ENCODE results near the gene ITGB8.

The ITGB8 gene

GRCh38 chr7:20326342-20326741 is 4.4 kb upstream of the ITGB8 start:
- Histone ChIP-seq H3K27ac (ENCODE audit: low read depth, low read length) (no peak overlapping the region), H3K9ac (ENCODE audit: low read length) (no peak overlapping the region), H3K27me3 (ENCODE audit: control insufficient read depth in 1 of 2, insufficient read depth in 2 of 2, low read length in 2 of 2) (no peaks in the 10 kb centered on the region), H3K36me3 (ENCODE audit: insufficient read depth, low read length) (no peaks in the 10 kb centered on the region), H3K4me3 (ENCODE audit: low read depth in 1 of 2, low read length in 2 of 2) (no peak overlapping the region), H3K9me3 (ENCODE audit: low read length) (no peaks in the 10 kb centered on the region), H3K4me1 (ENCODE audit: insufficient read depth, low read length) (no peaks in the 10 kb centered on the region)

- H3K4me1 ChIP-seq (ENCODE audit: insufficient read depth, low read length), result peaks cover under 1% of the 10 kb centered on the region
- H3K27ac ChIP-seq (ENCODE audit: low read depth, low read length), result no peak overlapping the region
- H3K36me3 ChIP-seq (ENCODE audit: insufficient read depth, low read length), result no peaks in the 10 kb centered on the region
- no peaks in the 10 kb centered on the region for H3K27me3 ChIP-seq (ENCODE audit: control insufficient read depth in 1 of 2, insufficient read depth in 2 of 2, low read length in 2 of 2)
- H3K9ac ChIP-seq (ENCODE audit: low read length), result no peak overlapping the region
- H3K9me3 ChIP-seq (ENCODE audit: low read length), result no peaks in the 10 kb centered on the region
- no peak overlapping the region for H3K4me3 ChIP-seq (ENCODE audit: low read depth in 1 of 2, low read length in 2 of 2)
Measured at GRCh38 chr7:20327055-20327454, 3.6 kb upstream of the ITGB8 start.

GRCh38 chr7:20328027-20328426 is 2.7 kb upstream of the ITGB8 start:
- peaks cover 4% of the 10 kb centered on the region for H3K4me1 ChIP-seq (ENCODE audit: insufficient read depth, low read length)
- H3K9ac ChIP-seq (ENCODE audit: low read length), result no peak overlapping the region
- H3K27me3 ChIP-seq (ENCODE audit: control insufficient read depth in 1 of 2, insufficient read depth in 2 of 2, low read length in 2 of 2), result no peaks in the 10 kb centered on the region
- H3K36me3 ChIP-seq (ENCODE audit: insufficient read depth, low read length), result no peaks in the 10 kb centered on the region
- H3K4me3 ChIP-seq (ENCODE audit: low read depth in 1 of 2, low read length in 2 of 2), result no peak overlapping the region
- H3K9me3 ChIP-seq (ENCODE audit: low read length), result no peaks in the 10 kb centered on the region
- H3K27ac ChIP-seq (ENCODE audit: low read depth, low read length), result no peak overlapping the region

- peaks cover 4% of the 10 kb centered on the region for H3K4me1 ChIP-seq (ENCODE audit: insufficient read depth, low read length)
- H3K9ac ChIP-seq (ENCODE audit: low read length), result no peak overlapping the region
- peak overlapping the region in 1 of 2 donors; percentile 90 for H3K4me3 ChIP-seq (ENCODE audit: low read depth in 1 of 2, low read length in 2 of 2)
- H3K9me3 ChIP-seq (ENCODE audit: low read length), result no peaks in the 10 kb centered on the region
- no peaks in the 10 kb centered on the region for H3K27me3 ChIP-seq (ENCODE audit: control insufficient read depth in 1 of 2, insufficient read depth in 2 of 2, low read length in 2 of 2)
- H3K27ac ChIP-seq (ENCODE audit: low read depth, low read length), result no peak overlapping the region
- no peaks in the 10 kb centered on the region for H3K36me3 ChIP-seq (ENCODE audit: insufficient read depth, low read length)
Measured at GRCh38 chr7:20328692-20329091, 2.0 kb upstream of the ITGB8 start.

- Histone ChIP-seq H3K4me1 (ENCODE audit: insufficient read depth, low read length) (peaks cover 4% of the 10 kb centered on the region), H3K27ac (ENCODE audit: low read depth, low read length) (peak overlapping the region; percentile 93), H3K36me3 (ENCODE audit: insufficient read depth, low read length) (no peaks in the 10 kb centered on the region), H3K9ac (ENCODE audit: low read length) (peak overlapping the region; percentile 77), H3K4me3 (ENCODE audit: low read depth in 1 of 2, low read length in 2 of 2) (peak overlapping the region; percentile 89 to 90), H3K9me3 (ENCODE audit: low read length) (no peaks in the 10 kb centered on the region), H3K27me3 (ENCODE audit: control insufficient read depth in 1 of 2, insufficient read depth in 2 of 2, low read length in 2 of 2) (no peaks in the 10 kb centered on the region)
Measured at GRCh38 chr7:20329389-20330238, 1.1 kb upstream of the ITGB8 start.

- Histone ChIP-seq H3K36me3 (ENCODE audit: insufficient read depth, low read length) (no peaks in the 10 kb centered on the region), H3K9me3 (ENCODE audit: low read length) (no peaks in the 10 kb centered on the region), H3K4me3 (ENCODE audit: low read depth in 1 of 2, low read length in 2 of 2) (peak overlapping the region; percentile 89 to 90), H3K27me3 (ENCODE audit: control insufficient read depth in 1 of 2, insufficient read depth in 2 of 2, low read length in 2 of 2) (no peaks in the 10 kb centered on the region), H3K27ac (ENCODE audit: low read depth, low read length) (peak overlapping the region; percentile 93), H3K9ac (ENCODE audit: low read length) (peak overlapping the region; percentile 77), H3K4me1 (ENCODE audit: insufficient read depth, low read length) (peaks cover 4% of the 10 kb centered on the region)
Measured at GRCh38 chr7:20330928-20331909, 519 bp downstream of the ITGB8 start.

- Histone ChIP-seq H3K4me1 (ENCODE audit: insufficient read depth, low read length) (peaks cover 4% of the 10 kb centered on the region), H3K36me3 (ENCODE audit: insufficient read depth, low read length) (no peaks in the 10 kb centered on the region), H3K27me3 (ENCODE audit: control insufficient read depth in 1 of 2, insufficient read depth in 2 of 2, low read length in 2 of 2) (no peaks in the 10 kb centered on the region), H3K27ac (ENCODE audit: low read depth, low read length) (peak overlapping the region; percentile 54), H3K9ac (ENCODE audit: low read length) (peak overlapping the region; percentile 77), H3K4me3 (ENCODE audit: low read depth in 1 of 2, low read length in 2 of 2) (peak overlapping the region; percentile 89 to 90), H3K9me3 (ENCODE audit: low read length) (no peaks in the 10 kb centered on the region)
Measured at GRCh38 chr7:20331910-20332813, 1.5 kb downstream of the ITGB8 start.

GRCh38 chr7:20338285-20338684 is 7.6 kb downstream of the ITGB8 start:
- Histone ChIP-seq H3K9me3 (ENCODE audit: low read length) (no peaks in the 10 kb centered on the region), H3K36me3 (ENCODE audit: insufficient read depth, low read length) (no peaks in the 10 kb centered on the region), H3K4me1 (ENCODE audit: insufficient read depth, low read length) (no peaks in the 10 kb centered on the region), H3K27me3 (ENCODE audit: control insufficient read depth in 1 of 2, insufficient read depth in 2 of 2, low read length in 2 of 2) (no peaks in the 10 kb centered on the region), H3K27ac (ENCODE audit: low read depth, low read length) (no peak overlapping the region), H3K9ac (ENCODE audit: low read length) (no peak overlapping the region), H3K4me3 (ENCODE audit: low read depth in 1 of 2, low read length in 2 of 2) (no peak overlapping the region)

- no peaks in the 10 kb centered on the region for H3K27me3 ChIP-seq (ENCODE audit: control insufficient read depth in 1 of 2, insufficient read depth in 2 of 2, low read length in 2 of 2)
- no peak overlapping the region for H3K4me3 ChIP-seq (ENCODE audit: low read depth in 1 of 2, low read length in 2 of 2)
- no peak overlapping the region for H3K9ac ChIP-seq (ENCODE audit: low read length)
- H3K36me3 ChIP-seq (ENCODE audit: insufficient read depth, low read length), result no peaks in the 10 kb centered on the region
- no peak overlapping the region for H3K27ac ChIP-seq (ENCODE audit: low read depth, low read length)
- H3K9me3 ChIP-seq (ENCODE audit: low read length), result no peaks in the 10 kb centered on the region
- no peaks in the 10 kb centered on the region for H3K4me1 ChIP-seq (ENCODE audit: insufficient read depth, low read length)
Measured at GRCh38 chr7:20340839-20341238, 10.1 kb downstream of the ITGB8 start.

- no peaks in the 10 kb centered on the region for H3K9me3 ChIP-seq (ENCODE audit: low read length)
Measured at GRCh38 chr7:20343205-20343604, 12.5 kb downstream of the ITGB8 start.

More at GRCh38 chr7:20343205-20343604, 12.5 kb downstream of the ITGB8 start:
- no peak overlapping the region for H3K27ac ChIP-seq (ENCODE audit: low read depth, low read length)
- no peaks in the 10 kb centered on the region for H3K36me3 ChIP-seq (ENCODE audit: insufficient read depth, low read length)
- H3K27me3 ChIP-seq (ENCODE audit: control insufficient read depth in 1 of 2, insufficient read depth in 2 of 2, low read length in 2 of 2), result no peaks in the 10 kb centered on the region
- no peak overlapping the region for H3K9ac ChIP-seq (ENCODE audit: low read length)
- no peak overlapping the region for H3K4me3 ChIP-seq (ENCODE audit: low read depth in 1 of 2, low read length in 2 of 2)
- H3K4me1 ChIP-seq (ENCODE audit: insufficient read depth, low read length), result no peaks in the 10 kb centered on the region

Measured in muscle layer of colon (tissue), 2 donors.